HG03097 (cell line): ENCODE data around the gene GIMD1.
"Not testable (repeated sequence)": the region's sequence is repeated elsewhere in the genome, so short reads cannot be mapped to it uniquely, and the experiment has no call there.

Source experiments
- ATAC-seq: cut with Tn5 transposase; IDR thresholded peaks from one replicate; pipeline ENCODE4 v1.9.1; 2021; ENCODE audit not compliant: unreplicated experiment, low FRiP score

GIMD1 gene

DNA sequence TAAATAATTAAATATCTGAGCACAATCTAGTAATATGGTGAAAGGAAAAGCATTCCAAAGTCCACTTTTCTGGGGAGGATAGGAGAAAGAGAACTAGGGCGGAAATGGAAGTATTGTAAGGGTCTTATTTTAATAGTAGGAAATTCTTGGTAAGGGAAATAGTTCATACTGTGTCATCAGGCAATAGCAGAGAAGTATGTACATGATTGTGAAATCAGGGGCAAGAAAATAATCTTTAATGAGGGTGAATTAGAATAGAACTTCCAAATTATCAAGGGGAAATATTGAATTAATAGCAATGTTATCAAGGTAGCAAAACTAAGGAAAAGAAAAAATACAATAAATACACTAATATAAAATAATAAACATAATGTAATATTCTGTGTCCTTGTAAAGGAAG is 14.8 kb downstream of the GIMD1 start:
- no peak for ATAC-seq

- ATAC-seq, result no peak
Measured at GRCh38 chr4:106351016-106351415, 17.6 kb downstream of the GIMD1 start.

DNA sequence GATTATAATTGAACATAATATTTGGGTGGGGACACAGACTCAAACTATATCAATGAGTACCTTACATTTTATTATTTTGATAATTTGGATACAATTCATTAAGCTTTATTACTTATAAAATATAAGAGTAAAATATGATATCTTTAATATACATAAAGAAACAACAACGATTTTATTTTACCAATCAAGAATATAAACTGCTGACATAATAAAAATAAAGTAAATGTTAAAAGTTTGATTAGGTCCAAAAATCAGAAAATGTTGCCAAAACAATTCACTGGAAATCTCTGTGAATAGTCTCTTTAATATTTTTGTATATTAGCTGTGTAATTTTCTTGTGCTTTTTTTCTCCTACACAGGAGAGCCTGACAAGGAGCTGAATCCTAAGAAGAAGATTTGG is 21.4 kb downstream of the GIMD1 start:
- ATAC-seq, result no peak

- no peak for ATAC-seq
Measured at GRCh38 chr4:106344647-106344970, 24.0 kb downstream of the GIMD1 start.

DNA sequence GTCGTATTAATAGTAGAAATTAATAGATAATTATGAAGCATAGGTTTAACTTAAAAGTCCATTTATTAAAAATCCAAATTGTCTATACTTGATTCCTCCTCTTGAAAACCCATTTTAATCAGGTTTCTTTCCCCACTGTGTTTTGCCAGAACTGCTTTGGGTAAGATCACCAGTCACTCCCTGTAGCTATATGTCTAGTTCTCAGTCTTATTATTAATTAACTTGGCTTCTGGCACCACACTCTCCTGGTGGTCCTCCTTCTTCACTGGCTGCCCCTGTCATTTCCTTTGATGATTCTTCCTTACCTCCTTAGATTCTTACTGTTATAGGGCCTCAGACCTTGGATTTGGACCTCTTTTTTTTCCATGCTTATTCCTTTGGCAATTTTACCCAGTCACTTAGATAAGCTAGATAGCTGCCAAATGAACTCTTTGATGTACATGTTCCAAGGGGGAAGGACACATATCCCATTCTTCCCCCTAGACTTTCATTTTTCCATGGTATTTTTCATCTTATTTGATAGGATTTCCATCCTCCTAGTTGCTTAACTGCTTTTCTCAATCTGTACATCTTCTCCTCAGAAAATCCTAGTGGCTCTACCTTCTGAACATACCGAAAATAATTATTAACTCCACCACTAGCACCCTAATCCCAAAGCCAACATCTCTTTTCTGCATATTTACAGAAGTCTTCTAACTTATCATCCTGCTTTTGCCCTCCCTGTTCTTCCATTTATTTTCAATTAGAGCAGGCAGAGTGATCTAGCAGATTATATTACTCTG is 24.5 kb downstream of the GIMD1 start:
- no peak for ATAC-seq

GRCh38 chr4:106340774-106341173 is 27.8 kb downstream of the GIMD1 start:
- ATAC-seq, result no peak

DNA sequence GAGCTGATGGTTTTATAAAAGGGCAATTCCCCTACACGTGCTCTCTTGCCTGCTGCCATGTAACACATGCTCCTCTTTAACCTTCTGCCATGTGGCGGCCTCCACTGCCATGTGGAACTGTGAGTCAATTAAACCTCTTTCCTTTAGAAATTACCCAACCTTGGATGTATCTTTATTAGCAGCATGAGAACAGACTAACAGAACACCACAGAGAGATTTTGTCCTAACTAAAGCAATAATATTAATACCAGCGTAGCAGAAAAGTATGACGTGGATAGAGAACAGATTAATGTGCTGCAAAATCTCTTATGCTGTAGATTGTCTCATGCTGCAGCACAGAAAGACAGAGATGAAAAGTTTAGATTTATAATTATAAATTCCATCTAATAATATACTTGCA is 29.1 kb downstream of the GIMD1 start:
- no peak for ATAC-seq

- no peak for ATAC-seq
Measured at GRCh38 chr4:106338671-106339070, 29.9 kb downstream of the GIMD1 start.

DNA sequence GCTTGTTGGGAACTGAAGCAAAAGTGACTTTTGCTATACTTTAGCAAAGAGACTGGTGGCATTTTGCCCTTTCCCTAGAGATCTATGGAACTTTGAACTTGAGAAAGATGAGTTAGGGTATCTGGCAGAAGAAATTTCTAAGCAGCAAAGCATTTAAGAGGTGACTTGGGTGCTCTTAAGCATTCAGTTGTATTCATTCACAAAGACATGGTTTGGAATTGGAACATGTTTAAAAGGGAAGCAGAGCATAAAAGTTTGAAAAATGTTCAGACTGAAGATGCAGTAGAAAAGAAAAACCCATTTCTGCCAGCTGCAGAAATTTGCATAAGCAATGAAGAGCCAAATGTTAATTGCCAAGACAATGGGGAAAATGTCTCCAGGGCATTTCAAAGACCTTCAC is 30.7 kb downstream of the GIMD1 start:
- no peak for ATAC-seq

GRCh38 chr4:106336618-106337017 is 32.0 kb downstream of the GIMD1 start:
- ATAC-seq, result no peak

GRCh38 chr4:106334741-106335470 is 33.7 kb downstream of the GIMD1 start:
- no peak for ATAC-seq

DNA sequence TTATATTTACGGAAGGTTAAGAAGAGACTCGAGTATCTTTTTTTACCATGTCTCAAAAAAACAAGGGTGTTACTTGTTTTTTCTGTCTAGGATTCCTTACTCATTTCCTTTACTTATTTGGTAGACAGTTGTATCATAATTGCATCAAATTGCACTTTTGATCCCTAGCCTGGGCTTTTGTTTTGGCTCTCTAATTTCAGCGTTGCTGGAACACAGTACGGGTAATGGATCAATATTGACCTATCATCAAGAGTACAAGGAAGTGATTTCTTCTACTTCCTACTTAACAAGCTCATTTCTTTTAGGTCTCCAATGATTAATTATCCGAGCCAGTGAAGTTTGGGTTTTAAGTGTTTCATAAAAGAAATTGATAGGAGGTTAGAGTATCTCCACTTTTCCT is 35.4 kb downstream of the GIMD1 start:
- ATAC-seq, result no peak

GRCh38 chr4:106329041-106329618 is 39.4 kb downstream of the GIMD1 start:
- ATAC-seq, result no peak

- ATAC-seq, result no peak
Measured at GRCh38 chr4:106325800-106326199, 42.8 kb downstream of the GIMD1 start.

- no peak for ATAC-seq
Measured at GRCh38 chr4:106323119-106323518, 45.5 kb downstream of the GIMD1 start.

DNA sequence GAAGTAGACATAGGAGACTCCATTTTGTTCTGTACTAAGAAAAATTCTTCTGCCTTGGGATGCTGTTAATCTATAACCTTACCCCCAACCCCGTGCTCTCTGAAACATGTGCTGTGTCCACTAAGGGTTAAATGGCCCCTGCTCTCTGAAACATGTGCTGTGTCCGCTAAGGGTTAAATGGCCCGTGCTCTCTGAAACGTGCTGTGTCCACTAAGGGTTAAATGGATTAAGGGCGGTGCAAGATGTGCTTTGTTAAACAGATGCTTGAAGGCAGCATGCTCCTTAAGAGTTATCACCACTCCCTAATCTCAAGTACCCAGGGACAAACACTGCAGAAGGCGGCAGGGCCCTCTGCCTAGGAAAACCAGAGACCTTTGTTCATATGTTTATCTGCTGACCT is 46.8 kb downstream of the GIMD1 start:
- ATAC-seq, result not testable (repeated sequence)

GRCh38 chr4:106321168-106321567 is 47.4 kb downstream of the GIMD1 start:
- ATAC-seq, result not testable (repeated sequence)

DNA sequence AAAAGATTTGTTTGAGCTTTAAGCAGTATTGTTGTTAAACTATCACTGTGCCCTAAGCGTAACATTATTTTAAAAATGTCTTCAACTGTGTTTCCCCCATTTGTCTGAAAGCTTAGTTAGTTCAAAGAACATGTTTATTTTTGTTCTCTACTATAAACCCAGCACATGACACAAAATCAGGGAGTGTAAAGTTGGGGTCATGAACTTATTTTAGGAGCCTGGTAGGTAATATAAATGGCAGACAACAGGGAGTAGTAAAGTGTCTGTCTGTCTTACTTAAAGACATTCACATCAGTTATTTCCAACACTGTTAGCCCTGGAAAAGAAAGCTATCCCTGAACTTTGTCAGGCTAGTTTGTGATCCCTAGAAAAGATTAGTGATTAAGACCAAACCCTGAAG is 48.3 kb downstream of the GIMD1 start:
- ATAC-seq, result no peak

GRCh38 chr4:106318511-106318910 is 50.1 kb downstream of the GIMD1 start:
- no peak for ATAC-seq

DNA sequence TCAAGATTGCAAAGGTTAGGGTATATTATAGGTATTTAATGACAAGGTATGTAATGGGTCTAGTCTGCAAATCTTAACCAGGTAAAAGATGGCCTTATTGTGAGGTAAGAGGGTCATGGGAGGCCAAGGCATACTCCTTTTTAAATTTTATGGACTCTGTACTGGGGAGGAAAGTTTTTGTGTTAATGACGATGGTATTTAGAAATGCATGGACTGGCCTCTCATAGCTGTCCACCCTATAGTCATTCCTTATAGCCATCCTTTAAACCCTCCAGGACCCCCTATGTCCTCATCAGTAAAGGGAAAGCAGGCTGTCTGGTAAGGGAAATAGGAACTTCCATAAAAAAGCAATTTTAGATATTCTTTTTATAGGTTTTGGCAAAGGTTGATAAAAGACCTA is 50.8 kb downstream of the GIMD1 start:
- ATAC-seq, result no peak

- no peak for ATAC-seq
Measured at GRCh38 chr4:106316773-106317409, 51.7 kb downstream of the GIMD1 start.
